HG02938 (cell line): ENCODE data around the gene PPP1R1C.

Experiments used
- ATAC-seq: cut with Tn5 transposase; IDR thresholded peaks from one replicate; pipeline ENCODE4 v1.9.1; 2021; ENCODE audit warnings: mild to moderate bottlenecking, moderate library complexity; ENCODE audit not compliant: unreplicated experiment

Gene PPP1R1C

DNA sequence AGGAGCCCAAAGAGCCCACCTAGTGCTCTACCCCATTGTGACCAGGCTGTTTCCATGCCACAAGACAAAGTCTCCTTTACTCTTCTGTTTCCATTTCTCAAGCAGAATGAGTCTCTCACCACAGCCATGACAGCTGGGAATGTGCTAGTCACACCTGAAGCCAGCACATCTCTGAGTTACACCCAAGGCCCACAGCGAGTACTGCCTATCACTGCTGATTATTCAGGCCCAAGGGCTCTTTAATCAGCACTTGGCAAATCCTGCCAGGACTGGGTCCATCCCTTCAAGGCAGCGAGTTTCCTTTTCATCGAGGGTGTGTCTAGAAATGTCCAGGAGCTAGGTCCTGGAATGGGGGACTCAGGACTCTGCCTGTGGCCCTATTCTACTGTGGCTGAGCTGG lies 14.6 kb upstream of the PPP1R1C start:
- ATAC-seq = no peak

DNA sequence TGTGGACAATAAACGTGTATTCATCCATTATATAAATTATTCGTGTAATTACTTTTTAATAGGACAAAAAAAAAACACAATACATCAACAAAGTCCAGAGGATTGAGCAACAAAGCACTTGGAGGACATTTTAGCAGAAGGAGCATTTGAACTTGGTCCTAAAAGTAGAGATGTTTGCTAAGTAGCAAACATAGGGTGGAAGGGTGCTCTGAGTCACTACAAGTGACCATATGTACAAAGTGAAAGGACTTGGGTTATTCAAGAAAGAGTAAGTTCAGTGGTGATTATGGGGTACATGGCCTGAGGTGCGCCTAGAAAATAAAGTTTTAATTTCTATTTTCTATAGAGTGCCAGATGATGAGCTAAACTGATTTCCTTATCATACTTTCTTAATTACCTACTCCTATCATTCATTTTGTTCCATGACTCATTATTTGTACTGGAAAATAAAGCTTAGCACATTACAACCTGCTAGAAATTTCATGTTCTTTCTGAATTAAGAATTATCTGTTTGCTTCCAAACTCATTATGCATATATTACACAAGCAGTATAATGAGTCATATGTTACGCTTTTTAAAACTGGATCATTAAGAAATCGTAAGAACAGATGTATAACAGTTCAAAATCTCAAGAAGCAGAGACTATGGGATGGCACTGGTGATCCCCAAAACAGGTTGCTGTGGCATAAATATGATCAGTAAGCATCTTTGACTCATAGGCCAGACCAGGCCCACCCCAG lies 13.1 kb upstream of the PPP1R1C start:
- no peak for ATAC-seq

DNA sequence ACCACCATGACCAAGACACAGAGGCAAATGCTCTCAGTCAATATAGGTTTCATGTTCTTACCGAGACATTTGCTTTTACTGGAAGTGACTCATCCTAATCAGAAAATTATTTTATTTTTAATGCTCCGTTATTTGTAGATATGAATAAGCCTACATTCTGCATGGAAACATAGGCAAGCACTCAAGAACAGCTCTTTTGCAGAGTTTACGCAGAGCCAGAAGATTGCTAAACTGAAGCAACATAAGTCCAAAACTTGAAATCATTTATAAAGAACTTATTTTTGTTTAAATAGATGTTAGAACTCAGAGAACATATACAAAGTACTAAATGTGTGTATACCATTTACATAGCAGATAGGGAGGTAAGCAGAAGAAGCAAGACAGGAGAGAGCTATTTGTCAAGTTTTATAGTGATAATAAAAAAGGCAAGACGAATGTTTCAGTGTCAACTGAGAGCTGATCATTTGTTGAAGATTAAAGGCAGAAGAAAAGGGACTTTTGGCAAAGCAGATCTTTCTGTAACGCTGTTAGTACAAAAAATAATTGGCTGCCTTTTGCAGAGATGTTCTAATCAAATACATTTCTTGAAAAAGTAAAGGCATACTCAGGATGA lies 12.4 kb upstream of the PPP1R1C start:
- ATAC-seq = no peak

DNA sequence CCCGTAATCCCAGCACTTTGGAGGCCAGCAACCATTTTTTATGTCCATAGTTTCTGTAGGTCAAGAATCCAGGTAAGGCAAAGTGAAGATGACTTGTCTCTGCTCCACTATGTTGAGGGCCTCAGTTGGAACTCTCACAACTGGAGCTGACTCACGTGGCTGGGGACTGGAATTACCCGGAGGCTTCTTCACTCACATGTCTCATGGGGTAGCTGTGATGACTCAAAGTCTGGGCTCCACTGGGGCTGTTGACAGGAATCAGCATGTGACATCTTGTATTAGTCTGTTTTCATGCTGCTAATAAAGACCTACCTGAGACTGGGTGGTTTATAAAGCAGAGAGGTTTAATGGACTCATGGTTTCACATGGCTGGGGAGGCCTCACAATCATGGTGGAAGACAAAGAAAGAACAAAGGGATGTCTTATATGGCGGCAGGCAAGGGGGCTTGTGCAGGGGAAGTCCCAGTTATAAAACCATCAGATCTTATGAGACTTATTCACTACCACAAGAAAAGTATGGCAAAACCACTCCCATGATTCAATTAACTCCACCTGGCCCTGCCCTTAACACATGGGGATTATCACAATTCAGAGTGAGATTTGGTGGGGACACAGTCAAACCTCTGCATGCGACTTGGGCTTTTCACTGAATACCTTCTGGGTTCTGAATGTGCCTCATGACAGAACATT lies 7.8 kb upstream of the PPP1R1C start:
- peak; percentile 63 for ATAC-seq

DNA sequence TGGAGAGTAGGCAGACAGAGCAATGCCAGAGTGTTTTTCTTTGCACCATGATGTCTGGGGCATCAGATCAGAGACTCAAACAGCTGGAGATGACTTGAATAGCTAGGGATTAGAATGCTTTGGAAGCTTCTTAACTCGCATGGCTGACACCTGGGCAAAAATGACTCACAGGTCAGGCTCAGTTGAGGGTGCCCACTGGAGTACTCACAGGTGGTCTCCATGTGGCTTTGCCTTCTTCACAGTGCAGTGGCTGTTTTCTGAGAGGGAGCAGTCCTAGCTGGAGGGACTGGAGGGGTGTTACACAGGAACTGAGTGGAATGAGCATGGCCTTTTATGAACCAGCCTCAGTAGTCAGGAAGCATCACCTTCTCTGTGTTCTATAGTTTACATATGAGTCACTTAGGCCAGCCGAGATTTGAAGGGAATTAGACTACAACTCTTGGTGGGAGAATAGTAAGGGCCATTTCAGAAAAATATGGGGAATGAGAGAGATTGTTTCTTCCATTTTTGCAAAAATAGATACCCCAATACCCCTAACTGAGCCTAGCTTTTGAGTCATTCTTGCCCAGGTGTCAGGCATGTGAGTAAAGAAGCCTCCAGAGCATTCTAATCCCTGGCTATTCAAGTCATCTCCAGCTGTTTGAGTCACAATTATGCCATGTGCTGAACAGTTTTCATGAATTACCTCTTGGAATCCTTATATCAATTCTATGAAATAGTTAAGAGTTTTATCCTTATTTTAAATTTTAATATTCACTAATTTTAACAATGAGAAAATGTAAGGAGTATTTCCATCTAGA lies 7.1 kb upstream of the PPP1R1C start:
- ATAC-seq = no peak

DNA sequence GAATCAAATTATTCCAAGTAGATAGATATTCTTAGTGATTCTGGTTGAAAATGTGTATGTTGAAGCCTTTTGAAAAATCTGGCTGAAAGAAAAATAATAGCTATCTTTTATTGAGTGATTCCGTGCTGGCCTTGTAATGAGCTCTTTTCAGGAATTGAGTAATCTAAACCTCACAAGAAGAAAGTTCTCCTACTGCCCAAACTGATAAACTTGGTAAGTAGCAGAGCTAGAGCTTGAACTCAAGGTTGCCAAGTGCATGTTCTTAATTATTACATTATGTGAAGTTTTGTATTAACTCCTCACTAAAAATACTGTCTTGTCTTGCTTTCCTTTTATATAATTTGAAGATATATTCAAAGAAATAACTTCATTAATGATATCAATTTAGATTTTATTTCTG lies 1.6 kb upstream of the PPP1R1C start:
- ATAC-seq = no peak

DNA sequence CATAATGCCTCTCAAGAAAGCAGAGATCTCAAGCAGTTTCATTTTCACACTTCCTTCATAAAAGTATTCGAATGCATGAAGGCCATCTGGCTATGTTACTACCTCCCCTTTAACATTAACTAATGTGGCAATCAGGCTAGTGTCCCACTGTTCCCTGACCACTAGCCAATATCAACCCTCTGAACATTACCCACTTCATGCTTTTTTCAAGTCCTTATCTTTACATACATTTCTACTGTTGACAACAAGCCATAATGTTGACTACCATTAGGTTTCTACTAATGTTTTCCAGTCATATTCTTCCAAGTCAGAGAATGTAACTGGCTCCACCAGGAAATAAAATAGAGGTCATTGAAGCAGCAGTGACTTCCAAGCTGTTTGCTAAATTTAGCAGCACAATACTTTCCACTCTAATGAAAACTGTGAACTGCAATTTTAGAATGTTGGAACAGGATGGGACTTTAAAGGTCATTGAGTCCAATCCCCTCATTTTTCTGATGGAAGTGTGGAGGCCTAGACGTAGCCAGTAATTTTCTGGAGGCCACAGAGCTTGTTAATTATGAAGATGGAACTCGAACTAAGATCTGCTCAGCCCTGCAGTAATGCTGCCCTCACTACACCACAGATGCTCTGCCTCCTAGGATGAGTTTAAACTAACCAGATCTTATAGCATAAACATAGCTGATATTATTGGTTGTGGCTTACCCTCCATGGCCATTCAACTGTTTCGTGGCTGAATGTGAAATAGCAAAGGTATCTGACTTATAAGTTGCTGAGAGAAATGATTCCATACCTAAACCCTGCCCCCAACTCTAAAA lies 630 bp upstream of the PPP1R1C start:
- ATAC-seq = no peak

DNA sequence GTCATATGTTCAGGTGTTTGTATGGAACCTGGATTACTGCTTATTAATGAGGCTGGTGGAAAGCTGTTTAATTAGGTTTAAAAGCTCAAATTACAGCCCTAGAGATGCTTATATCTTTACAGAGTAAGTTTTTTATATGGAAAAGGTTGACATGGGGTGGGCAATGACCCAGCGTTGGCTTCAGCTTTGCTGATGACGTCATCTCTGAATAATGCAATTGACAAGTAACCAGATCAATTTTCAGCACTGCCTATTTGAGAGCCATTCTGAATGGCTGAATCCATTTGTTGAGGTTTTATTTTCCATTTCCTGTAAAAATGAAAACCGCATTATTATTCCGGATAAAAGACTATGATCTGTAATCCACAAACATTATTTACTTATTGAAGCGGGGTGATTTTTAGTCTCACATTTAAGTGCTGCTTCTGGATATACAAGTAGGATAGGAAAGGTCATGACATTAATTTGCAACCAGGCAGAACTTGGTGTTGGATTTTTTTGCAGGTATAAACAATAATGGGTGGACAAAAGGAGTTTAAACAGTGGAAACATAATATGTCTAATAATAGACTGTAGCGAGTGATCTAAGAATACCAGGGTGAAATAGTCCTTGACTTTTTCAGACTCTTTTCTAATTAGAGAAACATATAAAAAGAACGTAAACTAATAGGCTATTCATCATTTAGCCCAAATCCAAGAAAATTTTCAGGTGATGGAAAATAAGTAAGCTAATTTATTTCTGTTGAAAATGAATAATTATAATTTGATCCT lies 2.7 kb downstream of the PPP1R1C start:
- no peak for ATAC-seq

DNA sequence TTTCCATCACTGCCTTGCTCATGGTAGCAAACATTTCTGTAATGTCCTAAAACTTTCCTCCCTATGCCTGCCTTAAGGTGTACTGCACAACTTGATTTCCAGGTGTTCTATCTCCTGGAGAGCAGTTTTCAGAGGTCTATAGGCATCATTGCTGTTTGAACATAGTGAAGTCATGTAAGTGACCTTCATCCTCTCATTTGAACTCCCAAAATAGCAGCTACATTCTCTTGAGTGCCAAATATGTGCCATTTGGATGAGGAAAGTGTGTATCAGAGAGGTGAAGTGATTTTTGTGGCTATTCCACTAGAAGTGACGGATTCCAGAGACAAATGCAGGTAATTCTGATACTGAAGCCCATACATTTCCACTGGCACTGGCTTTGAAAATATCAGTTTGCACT lies 3.4 kb downstream of the PPP1R1C start:
- no peak for ATAC-seq

DNA sequence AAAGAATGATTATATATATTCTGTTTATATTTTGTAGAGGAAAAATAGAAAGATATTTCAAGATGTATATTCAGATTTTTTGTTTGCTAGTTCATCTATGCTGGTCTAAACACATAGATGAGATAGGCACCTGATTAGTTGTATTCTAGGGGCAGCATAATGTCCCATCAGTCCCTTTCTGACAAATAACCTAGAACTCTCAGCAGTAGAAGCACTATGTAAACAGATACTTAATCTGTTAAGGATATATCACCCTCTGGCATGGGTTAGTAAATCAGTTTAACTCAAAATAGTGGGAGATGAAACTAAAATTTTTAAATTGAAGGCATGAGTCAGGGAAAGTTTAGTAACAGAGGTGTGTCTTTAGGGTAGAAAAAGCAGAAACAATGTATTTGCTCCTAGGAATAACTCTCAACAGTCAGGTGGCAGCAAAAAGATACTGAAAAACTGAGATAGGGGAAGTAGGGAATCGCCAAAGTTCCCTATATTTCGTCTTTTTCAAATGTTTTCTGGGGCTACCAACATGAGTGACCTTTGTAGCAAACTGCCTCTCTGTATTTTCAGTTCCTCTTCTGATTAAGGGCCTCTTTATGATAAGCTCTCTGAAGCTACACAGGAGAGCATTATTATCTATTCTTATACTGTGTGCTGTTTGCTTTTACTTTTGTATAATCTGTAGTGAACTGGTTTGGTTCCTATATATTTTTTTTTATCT lies 5.7 kb downstream of the PPP1R1C start:
- peak; percentile 95 for ATAC-seq

DNA sequence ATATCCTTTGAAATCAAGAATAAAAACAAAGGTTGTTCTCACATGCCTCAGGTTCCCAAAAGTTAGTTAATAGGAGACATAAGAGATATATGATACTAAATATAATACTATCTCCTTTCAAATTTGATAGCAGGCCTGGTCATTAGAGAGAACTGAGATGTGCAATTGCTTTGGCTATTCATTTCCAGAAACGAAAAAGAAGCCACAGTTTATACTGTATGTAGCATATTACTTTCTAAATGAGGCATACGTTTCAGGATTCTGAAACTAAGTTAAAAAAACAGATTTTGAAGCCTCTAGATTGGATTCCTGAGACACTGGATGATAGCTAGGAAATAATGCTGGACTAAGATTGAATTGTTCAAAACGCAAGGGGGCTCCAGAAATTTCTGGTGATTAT lies 7.1 kb downstream of the PPP1R1C start:
- ATAC-seq = peak; percentile 90

DNA sequence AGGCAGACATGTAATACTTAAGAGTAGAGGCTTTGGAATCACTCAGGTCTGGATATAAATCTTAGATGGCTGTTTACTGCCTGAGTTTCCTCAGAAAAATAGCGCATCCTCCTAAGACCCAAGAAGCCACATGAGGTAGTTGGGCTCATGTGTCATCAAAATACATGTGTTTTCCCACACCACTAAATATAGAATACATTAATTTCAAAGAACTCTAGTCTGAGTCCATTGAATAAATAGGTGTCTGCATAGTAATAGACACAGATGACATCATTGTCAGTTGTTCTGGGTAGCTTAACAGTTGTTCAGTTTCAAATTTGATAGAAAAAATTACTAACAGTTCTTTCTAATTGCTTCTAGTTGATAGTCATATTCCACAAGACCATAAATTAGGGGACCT lies 9.6 kb downstream of the PPP1R1C start:
- no peak for ATAC-seq

DNA sequence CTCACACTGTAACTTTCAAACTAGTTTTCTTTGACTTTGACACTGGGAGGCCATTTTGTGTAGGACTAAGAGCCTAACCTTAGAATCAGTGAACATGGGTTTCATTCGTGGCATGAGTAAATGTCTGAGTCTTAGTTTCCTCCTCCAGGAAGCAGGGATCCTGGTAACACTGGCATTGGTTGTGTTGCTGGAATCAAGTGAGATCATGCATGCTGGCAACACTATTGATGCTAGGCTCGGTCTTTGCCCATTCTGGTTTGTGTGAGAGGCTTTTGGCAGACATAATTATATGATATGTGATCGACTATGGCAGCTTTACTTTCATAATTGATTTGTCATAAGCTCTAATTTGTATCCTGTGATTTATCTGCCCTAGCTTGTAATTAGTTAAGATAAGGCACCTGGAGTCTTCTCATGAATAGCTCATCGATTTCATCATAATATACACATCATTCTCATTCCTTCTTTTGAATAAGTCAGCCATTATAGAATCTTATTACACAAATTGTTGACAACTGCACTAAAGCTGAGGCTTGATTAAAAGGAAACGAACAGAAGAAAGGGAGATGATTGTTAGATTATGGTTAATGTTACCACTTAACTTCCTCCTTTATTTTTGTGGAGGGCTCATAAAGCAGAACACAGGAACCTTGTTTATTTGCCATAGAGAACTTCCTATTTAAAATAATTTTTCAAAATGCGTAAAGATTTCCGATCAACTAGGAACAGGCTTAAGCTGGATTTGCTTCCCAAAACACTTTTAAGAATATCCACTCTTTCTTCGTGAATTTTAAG lies 12.6 kb downstream of the PPP1R1C start:
- no peak for ATAC-seq

DNA sequence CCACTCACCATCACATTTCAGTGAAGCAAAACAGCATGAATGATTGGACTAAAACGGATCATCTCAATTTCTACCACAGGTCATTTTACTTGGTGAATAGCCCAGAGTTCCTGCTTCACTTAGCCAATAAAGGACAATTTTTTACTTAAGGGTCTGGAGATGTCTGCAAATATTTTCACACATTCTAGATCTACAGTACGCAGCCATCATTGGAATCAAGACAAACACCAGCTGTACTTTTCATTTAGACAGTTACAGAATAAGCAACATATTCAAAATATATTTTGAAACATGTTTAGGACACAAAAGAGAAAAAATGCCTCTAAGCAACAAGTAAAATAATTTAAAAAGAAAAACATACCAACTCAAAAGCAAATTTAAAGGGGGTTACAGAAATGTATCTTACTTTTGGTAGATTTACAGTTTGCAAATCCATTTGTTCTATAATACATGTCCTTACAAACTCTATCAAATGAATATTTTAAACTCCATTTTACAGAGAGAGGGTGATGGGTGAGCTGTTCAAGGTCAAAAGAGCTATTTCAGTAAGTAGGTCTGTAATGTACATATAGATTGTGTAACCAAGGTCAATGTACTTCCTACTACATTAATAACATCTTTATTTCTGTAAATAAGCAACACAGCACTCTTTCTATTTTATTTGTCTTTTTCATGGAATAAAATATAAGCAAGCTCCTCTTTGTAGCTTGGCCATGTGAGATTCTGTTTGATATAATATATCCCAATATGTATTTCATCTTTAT lies 13.4 kb downstream of the PPP1R1C start:
- ATAC-seq = no peak

DNA sequence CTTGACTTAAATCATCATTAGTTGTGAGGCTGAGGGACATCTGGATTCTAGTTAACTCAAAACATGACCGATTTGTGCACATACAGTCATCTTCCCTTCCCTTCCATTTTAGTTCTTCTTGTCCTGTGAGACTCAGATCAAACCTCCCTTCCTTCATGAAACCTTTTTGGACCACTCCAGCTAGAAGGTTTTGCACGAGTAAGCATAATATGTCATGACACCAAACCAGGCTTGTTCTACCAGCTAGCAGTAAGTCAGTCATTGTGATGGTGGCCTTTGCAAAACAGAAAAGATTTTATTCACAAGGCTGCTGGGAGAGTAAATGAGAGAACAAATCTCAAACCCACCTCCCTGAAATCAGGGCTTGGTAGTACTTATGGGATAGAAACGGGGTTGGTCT lies 14.3 kb downstream of the PPP1R1C start:
- no peak for ATAC-seq

DNA sequence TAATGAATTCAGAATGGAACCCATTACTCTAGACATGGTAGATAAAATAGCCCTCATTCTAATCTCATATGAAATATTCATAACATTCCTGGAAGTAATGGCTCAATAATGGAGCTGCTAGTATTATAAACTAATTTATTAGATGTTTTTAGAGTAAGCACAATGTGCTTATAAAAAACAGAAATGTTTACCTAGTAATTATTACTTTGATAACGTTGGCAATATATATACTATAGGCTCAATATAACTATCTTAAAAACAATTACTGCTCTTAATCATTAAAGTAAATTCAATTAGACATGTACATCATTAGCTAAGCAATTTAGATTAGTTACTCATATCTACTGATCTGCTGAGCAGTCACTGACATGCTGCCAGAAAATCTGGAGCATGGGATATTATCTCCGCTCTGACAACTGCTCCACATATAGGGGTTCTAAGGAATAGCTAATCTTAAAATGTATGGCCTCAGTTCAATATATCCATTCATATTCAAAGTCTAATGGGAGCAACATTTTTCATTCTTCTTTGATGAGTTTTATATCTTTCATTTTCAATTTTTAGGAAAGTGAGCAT lies 19.4 kb downstream of the PPP1R1C start:
- no peak for ATAC-seq

DNA sequence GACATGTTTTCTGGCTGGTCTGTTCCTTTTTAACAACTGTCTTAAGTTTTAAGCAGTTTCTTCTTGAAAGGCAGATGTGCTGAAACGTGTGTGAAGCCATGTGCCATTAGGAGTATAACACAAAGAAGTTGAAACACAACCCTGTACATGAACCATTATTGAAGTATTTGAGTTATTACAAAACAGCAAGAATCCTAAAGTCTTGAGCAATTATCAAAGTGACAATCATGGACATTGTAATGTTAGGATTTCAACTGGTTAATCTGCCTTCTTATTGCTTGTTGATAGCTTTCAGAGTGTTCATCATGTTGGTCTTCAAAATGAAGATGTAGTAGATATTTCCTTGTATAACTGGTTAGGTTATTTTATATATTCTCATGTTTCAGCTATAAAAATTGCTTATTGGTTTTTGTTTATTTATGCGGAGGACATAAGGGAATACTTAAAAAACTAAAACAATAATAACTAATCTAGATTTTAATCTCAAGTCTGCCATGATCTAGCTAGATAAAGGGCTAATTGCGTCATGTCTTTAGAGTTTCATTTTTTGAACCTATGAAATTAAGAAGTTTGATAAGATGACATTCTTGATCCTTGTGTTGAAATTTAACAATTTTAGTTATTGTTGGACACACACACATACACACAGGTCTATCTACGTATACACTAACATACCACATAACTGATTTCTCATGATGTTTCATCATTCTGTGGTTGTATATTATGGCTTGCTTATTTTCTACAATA lies 21.1 kb downstream of the PPP1R1C start:
- ATAC-seq = no peak
